Activated naive CD8-positive, alpha-beta T cell (primary cell): ENCODE measurements around the gene CDX2.
A peak's percentile ranks its signal among the peaks of the same experiment; 100 is the strongest.

Experiments used
- H3K27ac Mint-ChIP-seq: one replicate; pipeline ENCODE4 v1.8.0; 2021; ENCODE audit warnings: mixed read lengths
- H3K27me3 Mint-ChIP-seq: one replicate; pipeline ENCODE4 v1.8.0; 2021; ENCODE audit warnings: mixed read lengths
- H3K36me3 Mint-ChIP-seq: one replicate; pipeline ENCODE4 v1.8.0; 2021; ENCODE audit warnings: mixed read lengths
- H3K4me1 Mint-ChIP-seq: one replicate; pipeline ENCODE4 v1.8.0; 2021; ENCODE audit warnings: low read depth, mixed read lengths
- H3K4me3 Mint-ChIP-seq: one replicate; pipeline ENCODE4 v1.8.0; 2021; ENCODE audit warnings: mild to moderate bottlenecking, mixed read lengths
- H3K9me3 Mint-ChIP-seq: one replicate; pipeline ENCODE4 v1.8.0; 2021; ENCODE audit warnings: low read depth, mixed read lengths

The CDX2 gene

GRCh38 chr13:27921421-27921960, 47.6 kb downstream of the CDX2 start:
- H3K36me3 Mint-ChIP-seq: no peaks in the 10 kb centered on the region

DNA sequence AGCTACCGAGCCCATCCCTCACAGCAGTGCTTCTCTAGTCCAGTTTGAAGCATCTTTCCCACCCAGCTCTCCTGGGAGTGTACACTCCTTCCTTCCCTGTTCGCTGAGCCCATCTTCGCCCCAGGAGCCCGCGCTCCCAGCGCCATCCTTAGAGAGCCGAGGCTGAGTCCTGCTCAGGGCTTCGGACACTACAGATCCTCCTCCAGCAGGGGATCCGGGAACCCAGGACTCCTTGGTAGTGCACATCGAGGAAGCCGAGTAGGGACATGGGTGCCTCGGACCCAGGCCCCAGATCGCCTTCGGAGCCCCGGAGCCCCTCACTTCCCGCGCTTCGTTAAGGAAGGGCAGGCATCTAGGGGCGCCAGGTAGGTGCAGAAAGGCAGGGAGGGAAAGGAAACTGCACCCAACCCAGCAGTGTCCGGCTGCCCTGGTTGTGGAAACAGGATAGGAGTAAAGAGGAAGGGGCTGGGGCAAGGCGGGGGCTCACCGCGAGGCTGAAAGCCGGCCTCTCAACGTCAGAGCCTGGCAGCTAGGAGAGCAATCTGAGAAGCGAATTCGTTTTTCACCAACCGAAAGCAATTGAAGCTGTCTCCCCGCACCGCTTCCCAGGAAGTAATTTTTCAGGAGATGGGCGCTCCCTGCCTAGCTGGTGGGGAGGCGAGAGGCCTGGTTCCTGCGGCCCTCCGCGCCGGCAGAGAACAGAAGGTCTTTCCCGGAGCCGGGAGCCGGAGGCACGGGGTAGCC, 48.3 kb downstream of the CDX2 start:
- H3K9me3 Mint-ChIP-seq: no peaks in the 10 kb centered on the region
- no peaks in the 10 kb centered on the region for H3K36me3 Mint-ChIP-seq
- peaks cover 38% of the 10 kb centered on the region for H3K4me1 Mint-ChIP-seq
- no peak overlapping the region for H3K27ac Mint-ChIP-seq
- peaks cover 44% of the 10 kb centered on the region for H3K27me3 Mint-ChIP-seq
- H3K4me3 Mint-ChIP-seq: peak overlapping the region; percentile 84

More at GRCh38 chr13:27921421-27921960, 47.6 kb downstream of the CDX2 start:
- Mint-ChIP-seq H3K9me3 (no peaks in the 10 kb centered on the region), H3K4me1 (peaks cover 41% of the 10 kb centered on the region), H3K27ac (no peak overlapping the region), H3K4me3 (peak overlapping the region; percentile 84), H3K27me3 (peaks cover 46% of the 10 kb centered on the region)

- no peaks in the 10 kb centered on the region for H3K9me3 Mint-ChIP-seq
- no peak within 1 kb of the TSS for H3K27ac Mint-ChIP-seq
- H3K4me3 Mint-ChIP-seq: peak within 1 kb of the TSS; percentile 84
- H3K36me3 Mint-ChIP-seq: no peaks in the 10 kb centered on the region
- H3K4me1 Mint-ChIP-seq: peaks cover 33% of the 10 kb centered on the region
- peaks cover 47% of the 10 kb centered on the region for H3K27me3 Mint-ChIP-seq
Measured at GRCh38 chr13:27919934-27920676, 49.0 kb downstream of the CDX2 start, which contains the start of gene PDX1. Gene PDX1, plus strand, starts transcription at chr13:27920000. Its CDS starts 139 bp downstream, at chr13:27920139.

DNA sequence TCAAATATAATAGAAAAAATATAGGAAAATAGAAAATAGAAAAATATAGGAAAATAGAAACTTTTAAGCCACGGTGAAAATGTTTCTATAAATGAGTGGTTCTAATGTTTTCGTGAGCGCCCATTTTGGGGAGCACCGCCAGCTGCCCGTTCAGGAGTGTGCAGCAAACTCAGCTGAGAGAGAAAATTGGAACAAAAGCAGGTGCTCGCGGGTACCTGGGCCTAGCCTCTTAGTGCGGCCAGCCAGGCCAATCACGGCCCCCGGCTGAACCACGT, 49.5 kb downstream of the CDX2 start:
- H3K4me3 Mint-ChIP-seq: peak overlapping the region; percentile 59
- no peaks in the 10 kb centered on the region for H3K36me3 Mint-ChIP-seq
- H3K27ac Mint-ChIP-seq: no peak overlapping the region
- H3K27me3 Mint-ChIP-seq: peaks cover 48% of the 10 kb centered on the region
- H3K9me3 Mint-ChIP-seq: no peaks in the 10 kb centered on the region
- H3K4me1 Mint-ChIP-seq: peaks cover 33% of the 10 kb centered on the region

DNA sequence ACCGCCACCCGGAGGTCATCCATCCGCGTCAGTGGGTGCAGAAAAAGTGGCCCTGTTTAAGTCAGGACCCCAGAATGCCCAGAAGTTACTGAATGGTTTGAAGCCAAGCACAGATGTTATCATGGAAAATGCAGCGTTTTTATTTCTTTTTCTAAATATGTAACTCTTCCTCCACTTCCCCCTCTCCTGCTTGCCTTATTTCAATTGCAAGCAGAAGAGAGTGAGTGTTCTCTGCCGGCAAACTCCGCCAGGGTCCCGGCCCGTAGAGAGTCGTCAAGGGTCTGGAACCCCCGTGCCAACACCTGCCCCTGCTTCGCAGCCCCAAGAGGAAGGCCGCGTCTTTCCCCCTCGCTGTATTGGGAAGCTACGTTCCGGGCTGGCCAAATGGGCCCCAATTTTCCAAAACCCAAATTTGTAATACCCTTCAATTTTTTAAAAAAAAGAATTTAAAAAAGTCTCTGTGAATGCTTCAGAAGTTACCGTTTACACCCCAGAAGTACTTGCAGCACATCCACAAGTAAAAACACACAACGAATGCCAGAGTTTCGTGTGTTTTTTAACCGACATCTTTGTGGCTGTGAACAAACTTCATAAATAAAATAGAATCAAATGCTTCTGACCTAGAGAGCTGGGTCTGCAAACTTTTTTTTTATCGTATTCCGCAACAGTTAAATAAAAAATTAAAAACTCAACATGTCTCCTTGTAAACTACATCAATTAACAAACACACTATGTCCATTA, 50.0 kb downstream of the CDX2 start:
- H3K9me3 Mint-ChIP-seq: no peaks in the 10 kb centered on the region
- H3K4me1 Mint-ChIP-seq: peaks cover 32% of the 10 kb centered on the region
- H3K36me3 Mint-ChIP-seq: no peaks in the 10 kb centered on the region
- H3K4me3 Mint-ChIP-seq: peak overlapping the region; percentile 38
- peaks cover 48% of the 10 kb centered on the region for H3K27me3 Mint-ChIP-seq
- no peak overlapping the region for H3K27ac Mint-ChIP-seq

- H3K27ac Mint-ChIP-seq: no peak overlapping the region
- H3K4me1 Mint-ChIP-seq: peaks cover 25% of the 10 kb centered on the region
- peaks cover 44% of the 10 kb centered on the region for H3K27me3 Mint-ChIP-seq
- no peaks in the 10 kb centered on the region for H3K36me3 Mint-ChIP-seq
- H3K9me3 Mint-ChIP-seq: no peaks in the 10 kb centered on the region
- peak overlapping the region; percentile 63 for H3K4me3 Mint-ChIP-seq
Measured at GRCh38 chr13:27918041-27918917, 50.8 kb downstream of the CDX2 start.

- no peaks in the 10 kb centered on the region for H3K9me3 Mint-ChIP-seq
- H3K27me3 Mint-ChIP-seq: peaks cover 37% of the 10 kb centered on the region
- H3K27ac Mint-ChIP-seq: no peak overlapping the region
- H3K4me3 Mint-ChIP-seq: peak overlapping the region; percentile 78
- no peaks in the 10 kb centered on the region for H3K36me3 Mint-ChIP-seq
- H3K4me1 Mint-ChIP-seq: peaks cover 24% of the 10 kb centered on the region
Measured at GRCh38 chr13:27917121-27917947, 51.8 kb downstream of the CDX2 start.

GRCh38 chr13:27915301-27916207, 53.6 kb downstream of the CDX2 start:
- Mint-ChIP-seq H3K36me3 (no peaks in the 10 kb centered on the region), H3K9me3 (no peaks in the 10 kb centered on the region), H3K27ac (no peak overlapping the region), H3K27me3 (peaks cover 32% of the 10 kb centered on the region), H3K4me3 (no peak overlapping the region), H3K4me1 (peaks cover 19% of the 10 kb centered on the region)

DNA sequence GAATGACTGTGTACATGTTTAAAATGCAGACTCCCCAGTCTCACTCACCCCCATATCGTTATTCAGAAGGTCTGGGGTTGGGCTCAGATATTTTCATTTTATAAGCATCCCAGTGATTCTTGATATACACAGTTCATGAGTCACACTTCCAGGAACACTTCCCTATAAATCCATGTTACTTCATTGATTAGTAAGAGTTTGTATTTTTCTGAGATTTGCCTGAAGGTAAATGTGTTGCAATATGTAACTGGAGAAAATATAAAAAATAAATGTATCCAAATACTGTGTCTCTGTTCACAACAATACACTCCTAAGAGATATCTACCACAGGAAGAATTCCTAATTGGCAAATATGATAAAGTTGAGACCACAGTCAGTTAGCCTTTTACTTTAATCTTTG, 56.0 kb downstream of the CDX2 start:
- Mint-ChIP-seq H3K27ac (no peak overlapping the region), H3K4me3 (no peak overlapping the region), H3K9me3 (no peaks in the 10 kb centered on the region), H3K27me3 (peaks cover 32% of the 10 kb centered on the region), H3K4me1 (peaks cover 9% of the 10 kb centered on the region), H3K36me3 (no peaks in the 10 kb centered on the region)

- no peak overlapping the region for H3K4me3 Mint-ChIP-seq
- no peaks in the 10 kb centered on the region for H3K9me3 Mint-ChIP-seq
- H3K27me3 Mint-ChIP-seq: peaks cover 35% of the 10 kb centered on the region
- H3K4me1 Mint-ChIP-seq: no peaks in the 10 kb centered on the region
- H3K36me3 Mint-ChIP-seq: no peaks in the 10 kb centered on the region
- H3K27ac Mint-ChIP-seq: no peak overlapping the region
Measured at GRCh38 chr13:27911521-27911920, 57.6 kb downstream of the CDX2 start.
